Measurements from ENCODE around the gene CCL15.

CCL15 gene

DNA sequence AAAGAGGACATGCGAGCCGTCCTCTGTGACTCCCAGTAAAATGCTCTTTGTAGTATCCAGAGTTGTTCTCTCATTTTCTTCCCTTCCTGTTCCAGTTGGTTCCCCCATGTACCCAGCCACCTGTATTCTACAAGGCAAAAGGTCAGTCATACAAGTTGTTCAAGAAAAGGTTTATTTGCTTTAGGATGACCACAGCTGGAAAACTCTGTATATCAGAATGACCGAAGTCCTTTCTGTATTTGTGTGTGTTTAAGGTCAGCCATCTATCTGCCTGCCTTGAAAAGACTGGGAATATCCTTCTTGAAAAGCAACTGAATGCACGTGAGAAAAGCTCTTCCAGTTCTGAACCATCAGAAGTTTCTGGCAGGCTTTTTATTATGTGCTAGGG lies 28.4 kb downstream of the CCL15 start:
- TF ChIP-seq, protein P1, sequence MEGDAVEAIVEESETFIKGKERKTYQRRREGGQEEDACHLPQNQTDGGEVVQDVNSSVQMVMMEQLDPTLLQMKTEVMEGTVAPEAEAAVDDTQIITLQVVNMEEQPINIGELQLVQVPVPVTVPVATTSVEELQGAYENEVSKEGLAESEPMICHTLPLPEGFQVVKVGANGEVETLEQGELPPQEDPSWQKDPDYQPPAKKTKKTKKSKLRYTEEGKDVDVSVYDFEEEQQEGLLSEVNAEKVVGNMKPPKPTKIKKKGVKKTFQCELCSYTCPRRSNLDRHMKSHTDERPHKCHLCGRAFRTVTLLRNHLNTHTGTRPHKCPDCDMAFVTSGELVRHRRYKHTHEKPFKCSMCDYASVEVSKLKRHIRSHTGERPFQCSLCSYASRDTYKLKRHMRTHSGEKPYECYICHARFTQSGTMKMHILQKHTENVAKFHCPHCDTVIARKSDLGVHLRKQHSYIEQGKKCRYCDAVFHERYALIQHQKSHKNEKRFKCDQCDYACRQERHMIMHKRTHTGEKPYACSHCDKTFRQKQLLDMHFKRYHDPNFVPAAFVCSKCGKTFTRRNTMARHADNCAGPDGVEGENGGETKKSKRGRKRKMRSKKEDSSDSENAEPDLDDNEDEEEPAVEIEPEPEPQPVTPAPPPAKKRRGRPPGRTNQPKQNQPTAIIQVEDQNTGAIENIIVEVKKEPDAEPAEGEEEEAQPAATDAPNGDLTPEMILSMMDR (IDR thresholded peaks at IDR 0.05; ENCODE audit: insufficient read depth, low read depth, low read length, missing control alignments), result no peak
- no peak overlapping the region for H3K4me3 ChIP-seq (ENCODE audit: low read length)
- DNase-seq (ENCODE audit: low read depth), result no peak

- peak; percentile 7 for DNase-seq (ENCODE audit: low read depth)
Measured at GRCh38 chr17:35972535-35972934, 28.8 kb downstream of the CCL15 start.

DNA sequence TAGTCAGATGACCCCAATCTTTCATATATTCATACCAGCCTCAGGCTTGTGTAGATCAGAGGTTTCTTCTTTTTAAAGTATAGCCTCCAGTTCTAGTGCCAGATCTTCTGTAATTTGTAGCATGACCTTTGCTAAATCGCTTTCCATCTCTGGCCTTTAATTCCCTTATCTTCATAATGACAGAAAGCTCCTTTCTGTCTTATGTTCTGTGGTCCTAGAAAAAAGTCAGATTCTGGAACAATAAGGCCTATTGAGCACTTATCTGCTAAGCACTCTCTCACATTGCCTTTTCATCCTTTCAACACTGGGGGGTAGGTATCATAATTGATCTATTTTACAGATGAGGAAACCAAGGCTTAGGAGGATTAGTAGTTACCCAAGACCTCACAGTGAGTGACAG lies 29.3 kb downstream of the CCL15 start:
- no peak overlapping the region for H3K4me3 ChIP-seq (ENCODE audit: low read length)
- DNase-seq (ENCODE audit: low read depth), result no peak
- TF ChIP-seq, protein P1 (IDR thresholded peaks at IDR 0.05; ENCODE audit: insufficient read depth, low read depth, low read length, missing control alignments), result no peak

More at GRCh38 chr17:35972535-35972934, 28.8 kb downstream of the CCL15 start:
- TF ChIP-seq, protein P1 (IDR thresholded peaks at IDR 0.05; ENCODE audit: insufficient read depth, low read depth, low read length, missing control alignments), result no peak
- no peak overlapping the region for H3K4me3 ChIP-seq (ENCODE audit: low read length)

DNA sequence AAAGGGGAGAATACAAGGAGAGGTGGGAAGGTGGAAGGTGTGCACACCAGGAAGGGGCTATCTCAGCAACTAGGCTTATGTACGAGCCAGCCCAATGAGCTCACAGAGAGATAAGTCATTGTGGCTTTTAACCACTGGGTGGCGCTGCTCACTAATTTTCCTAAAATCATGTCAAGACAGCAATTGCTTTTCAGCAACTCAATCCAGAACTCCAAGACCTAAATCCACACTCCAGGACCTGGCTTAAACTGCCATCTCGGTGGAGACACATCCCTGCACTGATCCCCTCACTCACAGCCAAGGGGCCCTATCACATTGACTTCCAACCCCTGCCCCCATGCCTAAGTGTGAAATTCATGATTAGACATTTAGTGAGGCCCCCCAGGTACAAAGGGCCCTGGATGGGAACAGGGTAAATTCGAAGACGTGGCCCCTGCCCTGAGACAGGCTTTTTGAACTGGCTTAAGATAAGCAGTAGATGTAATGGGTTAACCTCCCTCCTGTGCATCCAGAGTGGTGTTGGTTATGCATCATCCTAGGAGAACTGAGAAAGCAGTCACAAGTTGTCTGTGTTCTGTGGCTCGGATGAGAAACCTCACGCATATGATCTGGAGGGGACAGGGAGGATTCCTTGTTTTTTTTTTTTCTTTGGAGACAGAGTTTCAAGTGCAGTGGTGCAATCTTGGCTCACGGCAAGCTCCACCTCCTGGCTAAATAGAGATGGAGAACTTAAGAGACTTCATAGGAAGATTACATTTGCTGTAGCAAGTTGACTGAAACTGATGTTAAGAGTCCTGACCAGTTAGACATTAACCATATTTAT lies 31.6 kb downstream of the CCL15 start:
- H3K4me3 ChIP-seq (ENCODE audit: low read length), result no peak overlapping the region
- DNase-seq (ENCODE audit: low read depth), result peak; percentile 82
- TF ChIP-seq, protein P1 (IDR thresholded peaks at IDR 0.05; ENCODE audit: insufficient read depth, low read depth, low read length, missing control alignments), result peak; percentile 78

GRCh38 chr17:35968520-35969054 lies 32.8 kb downstream of the CCL15 start:
- TF ChIP-seq, protein P1 (IDR thresholded peaks at IDR 0.05; ENCODE audit: insufficient read depth, low read depth, low read length, missing control alignments), result no peak
- H3K4me3 ChIP-seq (ENCODE audit: low read length), result no peak overlapping the region
- no peak for DNase-seq (ENCODE audit: low read depth)

DNA sequence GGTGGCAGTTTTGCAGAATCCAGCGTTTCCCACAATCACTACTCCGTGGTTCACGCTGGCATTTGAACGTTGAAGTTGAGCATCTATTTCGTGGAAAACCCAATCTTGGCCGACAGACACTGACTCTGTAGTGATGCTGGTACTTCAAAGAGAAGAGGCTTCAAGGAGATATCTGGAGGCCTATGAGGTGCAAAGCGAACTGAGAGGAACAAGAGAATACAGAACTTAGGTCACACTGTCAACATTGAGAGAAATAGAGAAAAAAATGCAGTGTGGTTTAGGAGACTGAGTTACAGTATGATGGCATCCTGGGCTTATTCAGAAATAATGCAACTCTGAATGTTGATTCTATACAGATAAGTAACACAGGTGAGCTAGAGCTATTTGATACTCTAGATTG lies 36.1 kb downstream of the CCL15 start:
- no peak for DNase-seq (ENCODE audit: low read depth)

More for the DNA sequence above, 36.1 kb downstream of the CCL15 start:
- no peak overlapping the region for H3K4me3 ChIP-seq (ENCODE audit: low read length)
- TF ChIP-seq, protein P1 (IDR thresholded peaks at IDR 0.05; ENCODE audit: insufficient read depth, low read depth, low read length, missing control alignments), result no peak

All from epithelial cell of esophagus (primary cell).